ENCODE data around the gene TRABD2B.

The TRABD2B gene

GRCh38 chr1:47872886-47873285, 124.3 kb downstream of the TRABD2B start:
- no peak overlapping the region for H3K14ac ChIP-seq (ENCODE audit: low read length in 2 of 2)
- no peak overlapping the region for H2AK5ac ChIP-seq (ENCODE audit: low read length, severe bottlenecking)
- no peak for DNase-seq
- no peak overlapping the region for H3K23ac ChIP-seq (ENCODE audit: low read length in 2 of 2)
- 92% methylated on average over 3 of the region's 3 CpGs for WGBS
- H3K4ac ChIP-seq (ENCODE audit: low read depth in 1 of 2, low read length in 2 of 2), result no peak overlapping the region
- no peak overlapping the region for H3K18ac ChIP-seq (ENCODE audit: low read depth in 1 of 2, low read length in 2 of 2)
- no peak overlapping the region for H3K4me3 ChIP-seq (ENCODE audit: insufficient read depth in 1 of 2, low read depth in 1 of 2, low read length in 2 of 2)
- no peaks in the 10 kb centered on the region for H3K9me3 ChIP-seq (ENCODE audit: control insufficient read depth, low read length)
- H3K4me1 ChIP-seq (ENCODE audit: control insufficient read depth, insufficient read depth, low read depth, low read length), result peaks cover 12% of the 10 kb centered on the region
- no peak overlapping the region for H4K91ac ChIP-seq (ENCODE audit: low read length)
- H2BK5ac ChIP-seq (ENCODE audit: low read depth, low read length, poor library complexity, severe bottlenecking), result no peak overlapping the region
- no peak overlapping the region for H2BK15ac ChIP-seq (ENCODE audit: low read depth, poor library complexity, severe bottlenecking)
- no peak overlapping the region for H2BK12ac ChIP-seq (ENCODE audit: low read length in 2 of 2)
- H3K79me1 ChIP-seq (replicated peaks; ENCODE audit: low read length, poor library complexity, severe bottlenecking), result no peaks in the 10 kb centered on the region
- H2BK120ac ChIP-seq (ENCODE audit: low read depth, low read length), result no peak overlapping the region
- H3K36me3 ChIP-seq (ENCODE audit: control insufficient read depth in 1 of 2, insufficient read depth in 2 of 2, low read depth in 1 of 2, low read length in 2 of 2), result no peaks in the 10 kb centered on the region
- H3K27me3 ChIP-seq (ENCODE audit: control insufficient read depth in 1 of 2, insufficient read depth in 1 of 2, low read length in 2 of 2), result peaks cover 0 to 20% of the 10 kb centered on the region in 2 experiments
- H2AFZ ChIP-seq (ENCODE audit: low read depth, low read length), result no peak overlapping the region
- H3K4me2 ChIP-seq (ENCODE audit: low read length, poor library complexity, severe bottlenecking), result no peak overlapping the region
- H4K8ac ChIP-seq (ENCODE audit: low read length), result no peak overlapping the region
- H3K9ac ChIP-seq (ENCODE audit: low read length), result no peak overlapping the region
- H3K27ac ChIP-seq (ENCODE audit: low read length, poor library complexity, severe bottlenecking), result no peak overlapping the region

GRCh38 chr1:47871799-47872353, 125.3 kb downstream of the TRABD2B start:
- no peaks in the 10 kb centered on the region for H3K79me1 ChIP-seq (replicated peaks; ENCODE audit: low read length, poor library complexity, severe bottlenecking)
- no peak overlapping the region for H3K14ac ChIP-seq (ENCODE audit: low read length in 2 of 2)
- WGBS, result 55% methylated on average over 2 of the region's 2 CpGs
- no peak overlapping the region for H3K18ac ChIP-seq (ENCODE audit: low read depth in 1 of 2, low read length in 2 of 2)
- no peak overlapping the region for H3K27ac ChIP-seq (ENCODE audit: low read length, poor library complexity, severe bottlenecking)
- no peak overlapping the region for H4K8ac ChIP-seq (ENCODE audit: low read length)
- H2BK12ac ChIP-seq (ENCODE audit: low read length in 2 of 2), result no peak overlapping the region
- H3K23ac ChIP-seq (ENCODE audit: low read length in 2 of 2), result no peak overlapping the region
- no peak overlapping the region for H2AK5ac ChIP-seq (ENCODE audit: low read length, severe bottlenecking)
- H4K91ac ChIP-seq (ENCODE audit: low read length), result no peak overlapping the region
- no peak overlapping the region for H3K9ac ChIP-seq (ENCODE audit: low read length)
- H3K36me3 ChIP-seq (ENCODE audit: control insufficient read depth in 1 of 2, insufficient read depth in 2 of 2, low read depth in 1 of 2, low read length in 2 of 2), result no peaks in the 10 kb centered on the region
- no peak overlapping the region for H3K4ac ChIP-seq (ENCODE audit: low read depth in 1 of 2, low read length in 2 of 2)
- H3K9me3 ChIP-seq (ENCODE audit: control insufficient read depth, low read length), result no peaks in the 10 kb centered on the region
- H3K27me3 ChIP-seq (ENCODE audit: control insufficient read depth in 1 of 2, insufficient read depth in 1 of 2, low read length in 2 of 2), result peaks cover 0 to 20% of the 10 kb centered on the region in 2 experiments
- H2BK5ac ChIP-seq (ENCODE audit: low read depth, low read length, poor library complexity, severe bottlenecking), result no peak overlapping the region
- peaks cover 12% of the 10 kb centered on the region for H3K4me1 ChIP-seq (ENCODE audit: control insufficient read depth, insufficient read depth, low read depth, low read length)
- H3K4me2 ChIP-seq (ENCODE audit: low read length, poor library complexity, severe bottlenecking), result no peak overlapping the region
- DNase-seq, result no peak
- no peak overlapping the region for H2BK120ac ChIP-seq (ENCODE audit: low read depth, low read length)
- no peak overlapping the region for H3K4me3 ChIP-seq (ENCODE audit: insufficient read depth in 1 of 2, low read depth in 1 of 2, low read length in 2 of 2)
- H2BK15ac ChIP-seq (ENCODE audit: low read depth, poor library complexity, severe bottlenecking), result no peak overlapping the region
- no peak overlapping the region for H2AFZ ChIP-seq (ENCODE audit: low read depth, low read length)

DNA sequence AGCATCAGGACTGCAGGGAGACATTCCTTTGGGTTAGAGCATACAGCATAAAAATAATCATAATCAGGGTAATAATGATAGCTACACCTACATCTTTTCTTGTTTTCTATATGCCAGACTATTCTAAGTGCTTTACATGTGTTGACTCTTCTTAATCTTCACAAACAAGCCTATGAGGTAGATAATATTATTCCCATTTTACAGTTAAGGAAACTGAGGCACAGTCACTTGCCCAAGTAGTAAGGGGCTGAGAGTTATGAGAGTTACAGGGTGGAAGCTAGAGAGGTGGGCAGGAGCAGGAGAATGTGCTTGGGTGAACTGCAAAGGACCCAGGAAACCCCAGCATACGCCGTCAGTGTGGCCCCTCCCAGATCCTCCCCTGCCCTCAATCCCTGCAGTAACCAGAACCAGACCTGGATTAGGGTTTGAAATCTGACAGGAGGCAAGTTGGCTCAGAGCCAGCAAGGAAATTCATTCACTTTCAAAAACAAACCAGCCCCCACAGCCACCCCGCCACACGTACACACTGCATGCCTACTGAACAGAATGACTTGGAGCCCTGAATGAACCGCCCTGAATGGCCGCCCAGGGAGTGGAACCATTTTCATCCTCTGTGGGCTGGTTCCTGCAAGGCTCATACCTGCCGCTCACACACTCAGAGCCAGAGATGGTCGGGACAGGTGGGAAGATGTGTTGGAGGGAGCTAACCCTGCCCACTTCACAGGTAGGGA, 126.1 kb downstream of the TRABD2B start:
- WGBS, result 89% methylated on average over 8 of the region's 8 CpGs
- Histone ChIP-seq H2BK5ac (ENCODE audit: low read depth, low read length, poor library complexity, severe bottlenecking) (no peak overlapping the region), H3K9me3 (ENCODE audit: control insufficient read depth, low read length) (no peaks in the 10 kb centered on the region), H3K27me3 (ENCODE audit: control insufficient read depth in 1 of 2, insufficient read depth in 1 of 2, low read length in 2 of 2) (peaks cover 0 to 17% of the 10 kb centered on the region in 2 experiments), H3K79me1 (replicated peaks; ENCODE audit: low read length, poor library complexity, severe bottlenecking) (no peaks in the 10 kb centered on the region), H3K23ac (ENCODE audit: low read length in 2 of 2) (no peak overlapping the region), H2BK12ac (ENCODE audit: low read length in 2 of 2) (no peak overlapping the region), H2AFZ (ENCODE audit: low read depth, low read length) (no peak overlapping the region), H3K14ac (ENCODE audit: low read length in 2 of 2) (no peak overlapping the region), H2BK120ac (ENCODE audit: low read depth, low read length) (no peak overlapping the region), H3K4me2 (ENCODE audit: low read length, poor library complexity, severe bottlenecking) (no peak overlapping the region), H3K9ac (ENCODE audit: low read length) (no peak overlapping the region), H3K4me3 (ENCODE audit: insufficient read depth in 1 of 2, low read depth in 1 of 2, low read length in 2 of 2) (no peak overlapping the region), H3K4ac (ENCODE audit: low read depth in 1 of 2, low read length in 2 of 2) (no peak overlapping the region), H3K36me3 (ENCODE audit: control insufficient read depth in 1 of 2, insufficient read depth in 2 of 2, low read depth in 1 of 2, low read length in 2 of 2) (no peaks in the 10 kb centered on the region), H3K18ac (ENCODE audit: low read depth in 1 of 2, low read length in 2 of 2) (no peak overlapping the region), H3K27ac (ENCODE audit: low read length, poor library complexity, severe bottlenecking) (no peak overlapping the region), H4K8ac (ENCODE audit: low read length) (no peak overlapping the region), H2AK5ac (ENCODE audit: low read length, severe bottlenecking) (no peak overlapping the region), H3K4me1 (ENCODE audit: control insufficient read depth, insufficient read depth, low read depth, low read length) (peaks cover 12% of the 10 kb centered on the region), H4K91ac (ENCODE audit: low read length) (no peak overlapping the region), H2BK15ac (ENCODE audit: low read depth, poor library complexity, severe bottlenecking) (no peak overlapping the region)
- no peak for DNase-seq

DNA sequence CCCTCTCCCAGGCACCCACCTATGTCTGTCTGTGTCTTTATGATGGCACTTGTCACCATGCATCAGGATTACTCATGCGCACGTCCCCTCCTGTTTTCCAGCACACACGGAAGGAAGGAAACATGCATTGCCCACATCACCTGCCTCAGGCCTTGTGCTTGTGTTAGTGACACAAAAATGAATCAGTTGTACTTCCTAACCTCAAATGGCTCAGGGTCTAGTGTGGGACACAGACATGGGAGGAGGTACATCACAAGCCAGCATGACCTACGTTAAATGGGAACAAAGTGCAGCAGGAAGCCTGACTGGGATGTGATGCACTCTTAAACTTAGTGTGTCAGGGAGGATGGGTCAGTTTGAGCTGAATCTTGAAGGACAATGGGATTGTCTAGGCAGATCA, 126.7 kb downstream of the TRABD2B start:
- no peaks in the 10 kb centered on the region for H3K9me3 ChIP-seq (ENCODE audit: control insufficient read depth, low read length)
- H2BK5ac ChIP-seq (ENCODE audit: low read depth, low read length, poor library complexity, severe bottlenecking), result no peak overlapping the region
- no peak overlapping the region for H2AK5ac ChIP-seq (ENCODE audit: low read length, severe bottlenecking)
- no peaks in the 10 kb centered on the region for H3K79me1 ChIP-seq (replicated peaks; ENCODE audit: low read length, poor library complexity, severe bottlenecking)
- no peak overlapping the region for H3K14ac ChIP-seq (ENCODE audit: low read length in 2 of 2)
- H3K9ac ChIP-seq (ENCODE audit: low read length), result no peak overlapping the region
- H2AFZ ChIP-seq (ENCODE audit: low read depth, low read length), result no peak overlapping the region
- H3K27ac ChIP-seq (ENCODE audit: low read length, poor library complexity, severe bottlenecking), result no peak overlapping the region
- H3K4me1 ChIP-seq (ENCODE audit: control insufficient read depth, insufficient read depth, low read depth, low read length), result peaks cover 10% of the 10 kb centered on the region
- H3K4ac ChIP-seq (ENCODE audit: low read depth in 1 of 2, low read length in 2 of 2), result no peak overlapping the region
- H2BK15ac ChIP-seq (ENCODE audit: low read depth, poor library complexity, severe bottlenecking), result no peak overlapping the region
- no peak overlapping the region for H3K4me3 ChIP-seq (ENCODE audit: insufficient read depth in 1 of 2, low read depth in 1 of 2, low read length in 2 of 2)
- no peaks in the 10 kb centered on the region for H3K36me3 ChIP-seq (ENCODE audit: control insufficient read depth in 1 of 2, insufficient read depth in 2 of 2, low read depth in 1 of 2, low read length in 2 of 2)
- no peak overlapping the region for H3K4me2 ChIP-seq (ENCODE audit: low read length, poor library complexity, severe bottlenecking)
- H2BK120ac ChIP-seq (ENCODE audit: low read depth, low read length), result no peak overlapping the region
- no peak overlapping the region for H2BK12ac ChIP-seq (ENCODE audit: low read length in 2 of 2)
- no peak for DNase-seq
- H3K18ac ChIP-seq (ENCODE audit: low read depth in 1 of 2, low read length in 2 of 2), result no peak overlapping the region
- peaks cover 0 to 14% of the 10 kb centered on the region in 2 experiments for H3K27me3 ChIP-seq (ENCODE audit: control insufficient read depth in 1 of 2, insufficient read depth in 1 of 2, low read length in 2 of 2)
- H4K91ac ChIP-seq (ENCODE audit: low read length), result no peak overlapping the region
- WGBS, result 87% methylated on average over 4 of the region's 4 CpGs
- no peak overlapping the region for H3K23ac ChIP-seq (ENCODE audit: low read length in 2 of 2)
- H4K8ac ChIP-seq (ENCODE audit: low read length), result no peak overlapping the region
